ENCODE measurements around the gene PCTP.

The PCTP gene

DNA sequence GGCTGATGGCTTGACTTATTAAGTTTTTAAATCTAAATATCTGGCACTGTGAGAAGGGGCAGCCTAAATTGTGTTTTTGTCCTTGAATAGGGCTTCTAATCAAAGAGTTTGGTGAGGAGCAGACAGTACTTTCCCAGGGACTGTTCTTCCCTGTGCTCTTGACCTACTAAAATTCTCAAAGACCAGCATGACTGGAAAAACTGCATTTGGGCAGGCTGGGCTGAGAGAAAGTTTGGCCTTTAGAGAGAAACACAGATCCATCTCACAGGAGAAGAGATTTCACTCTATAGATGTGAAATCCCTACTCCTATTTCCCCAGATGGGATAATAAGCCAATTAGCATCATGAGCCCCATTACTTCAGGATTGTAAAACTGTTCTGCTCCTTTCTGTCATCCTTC, 7.3 kb downstream of the PCTP start:
- no peak for DNase-seq

GRCh38 chr17:55760643-55761355, 9.9 kb downstream of the PCTP start:
- no peak for DNase-seq

DNA sequence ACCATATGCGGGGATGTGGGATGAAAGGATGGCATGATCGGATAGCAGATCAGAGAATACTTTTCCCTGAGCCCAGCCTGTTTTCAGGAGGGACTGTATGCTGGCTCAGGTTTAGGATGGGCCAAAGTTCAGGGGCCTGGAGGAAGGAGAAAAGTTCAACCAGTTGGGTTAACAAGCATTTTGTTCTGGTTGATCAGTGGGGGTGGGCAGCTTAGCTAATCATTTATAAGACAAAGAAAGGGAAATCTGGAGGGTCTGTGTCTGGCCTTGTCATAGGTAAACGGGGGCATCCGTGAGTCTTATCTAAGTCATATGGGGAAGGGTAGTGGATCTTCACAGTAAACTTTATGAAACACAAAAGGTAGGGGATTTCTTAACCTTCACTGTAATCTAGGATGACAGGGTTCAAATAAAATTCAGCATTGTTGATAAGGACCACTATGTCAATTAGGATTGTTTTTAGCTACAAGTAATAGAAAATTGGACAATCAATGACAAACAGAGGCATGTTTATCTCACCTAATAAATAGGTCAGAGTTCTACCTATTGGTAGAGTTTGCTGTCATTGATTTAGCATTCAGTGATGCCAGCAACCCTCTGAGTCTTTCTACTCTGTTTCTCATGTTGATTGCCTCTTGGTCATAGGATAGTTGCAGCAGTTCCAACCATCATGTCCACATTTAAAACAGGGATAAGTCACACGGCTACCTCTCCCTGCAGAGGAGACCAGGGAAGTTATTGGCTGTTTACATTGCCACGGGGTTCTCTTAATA, 11.4 kb downstream of the PCTP start:
- no peak for DNase-seq

- peak; percentile 65 for DNase-seq
These were observed 13.0 kb downstream of the PCTP start for GRCh38 chr17:55763856-55764255.

DNA sequence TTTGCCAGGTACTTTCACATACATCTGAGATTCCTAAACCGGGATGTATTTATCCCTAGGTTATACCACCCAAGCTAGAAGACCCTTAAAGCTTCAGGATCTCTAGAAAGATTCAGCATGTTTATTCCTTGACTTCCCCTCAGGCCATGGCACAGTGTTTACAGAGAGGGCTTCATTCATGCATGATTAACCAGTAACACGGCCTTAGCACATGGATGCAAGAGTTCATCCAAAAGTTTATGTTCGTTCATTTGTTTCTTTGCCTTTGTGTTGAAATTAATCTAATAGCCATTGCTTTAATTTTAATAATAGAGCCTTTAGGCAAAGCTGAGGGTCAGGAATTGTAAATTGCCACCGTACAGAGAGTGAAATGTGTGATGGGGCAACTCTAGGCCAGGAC, 13.8 kb downstream of the PCTP start:
- DNase-seq: no peak

- DNase-seq: no peak
These were observed 14.6 kb downstream of the PCTP start for GRCh38 chr17:55765472-55765871.

DNA sequence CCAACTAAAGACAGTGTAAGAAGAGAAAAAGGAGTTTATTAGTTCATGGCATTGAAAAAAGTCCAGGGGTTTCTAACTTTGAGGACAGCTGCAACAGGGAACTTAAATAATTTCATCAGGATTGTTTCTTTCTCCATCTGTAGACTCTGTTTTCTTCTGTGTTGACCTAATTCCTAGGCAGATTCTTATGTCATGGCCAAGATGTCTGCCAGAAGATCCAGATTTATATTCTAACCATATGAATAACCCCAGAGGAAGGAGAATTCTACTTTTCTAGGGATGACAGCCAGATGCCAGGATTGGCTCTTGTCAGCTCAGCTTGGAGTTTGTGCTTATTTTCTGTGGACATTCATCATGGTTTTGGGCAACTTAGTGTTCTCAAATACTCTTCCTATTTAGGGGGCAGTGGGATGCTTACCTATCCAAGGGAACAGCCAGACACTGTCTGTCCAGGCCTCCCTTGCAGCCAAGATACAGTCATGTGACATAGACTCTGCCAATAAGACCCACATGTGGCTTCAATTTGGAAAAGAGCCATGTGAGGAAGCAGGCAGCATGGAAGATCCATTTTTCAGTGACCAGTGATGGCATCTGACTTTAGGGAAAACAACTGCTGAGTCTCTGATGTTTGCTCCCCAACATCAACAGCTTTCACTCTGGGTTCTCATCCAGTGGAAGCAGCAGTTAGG, 18.2 kb downstream of the PCTP start:
- no peak for DNase-seq

DNA sequence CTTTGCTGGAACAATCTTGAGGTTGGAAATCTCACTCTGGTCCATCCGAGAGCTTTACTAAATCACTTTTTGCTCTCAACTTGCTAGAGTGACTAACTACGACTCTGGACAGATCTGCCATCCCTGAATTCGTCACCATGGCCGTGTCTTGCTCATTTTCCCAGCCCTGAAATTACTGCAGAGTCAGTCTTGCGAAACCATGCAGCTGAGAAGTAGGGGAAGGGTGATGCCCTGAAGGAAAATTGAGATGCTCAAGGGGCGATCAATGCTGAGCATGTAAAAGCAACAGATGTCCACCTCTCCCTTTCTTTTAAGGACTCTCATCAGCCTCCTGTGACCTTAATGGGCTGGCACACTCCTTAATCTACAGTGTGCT, 18.8 kb downstream of the PCTP start:
- DNase-seq: peak; percentile 66

DNA sequence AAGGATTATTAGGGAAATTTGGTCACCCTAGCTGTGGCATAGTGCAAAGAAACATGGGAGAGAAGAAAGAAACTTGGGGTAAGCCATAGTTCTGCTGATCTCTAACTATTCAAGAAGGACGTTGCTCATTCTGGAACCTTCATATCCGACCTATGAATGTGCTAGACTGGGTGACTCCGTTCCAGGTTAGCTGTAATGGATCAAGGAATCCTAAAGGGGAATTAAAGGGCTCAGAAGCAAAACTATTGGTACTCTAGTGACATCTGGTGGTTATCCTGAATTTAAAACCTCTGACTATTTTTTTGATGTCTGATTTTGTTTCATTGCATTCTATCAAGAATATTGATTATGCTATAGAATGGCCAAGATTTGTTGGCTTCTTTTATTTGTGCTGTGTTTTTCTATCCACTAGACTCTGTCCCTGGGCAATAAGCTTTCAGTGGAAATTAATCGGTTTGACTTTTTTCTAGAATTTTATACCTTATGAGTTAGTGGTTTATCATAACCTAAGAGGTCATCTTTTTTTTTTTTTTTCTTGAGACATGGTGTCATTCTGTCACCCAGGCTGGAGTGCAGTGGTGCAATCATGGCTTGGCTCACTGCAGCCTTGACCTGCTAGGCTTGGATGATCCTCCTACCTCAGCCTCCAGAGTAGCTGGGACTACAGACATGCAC, 19.5 kb downstream of the PCTP start:
- peak; percentile 32 for DNase-seq

DNA sequence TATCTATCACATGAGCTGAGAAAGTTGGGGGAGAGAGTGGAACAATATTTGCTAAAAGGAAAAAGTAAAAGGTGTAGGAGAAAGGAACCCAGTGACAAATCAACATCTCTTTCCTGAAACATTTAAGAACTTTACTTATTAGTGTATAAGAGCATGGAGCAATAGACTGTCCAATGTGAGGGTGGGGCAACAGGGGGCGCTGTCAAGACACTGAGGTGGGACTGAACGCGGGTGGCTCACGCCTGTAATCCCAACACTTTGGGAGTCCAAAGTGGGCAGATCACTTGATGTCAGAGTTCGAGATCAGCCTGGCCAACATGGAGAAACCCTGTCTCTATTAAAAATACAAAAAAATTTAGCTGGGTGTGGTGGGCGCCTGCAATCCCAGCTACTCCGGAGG, 21.2 kb downstream of the PCTP start:
- DNase-seq: no peak

DNA sequence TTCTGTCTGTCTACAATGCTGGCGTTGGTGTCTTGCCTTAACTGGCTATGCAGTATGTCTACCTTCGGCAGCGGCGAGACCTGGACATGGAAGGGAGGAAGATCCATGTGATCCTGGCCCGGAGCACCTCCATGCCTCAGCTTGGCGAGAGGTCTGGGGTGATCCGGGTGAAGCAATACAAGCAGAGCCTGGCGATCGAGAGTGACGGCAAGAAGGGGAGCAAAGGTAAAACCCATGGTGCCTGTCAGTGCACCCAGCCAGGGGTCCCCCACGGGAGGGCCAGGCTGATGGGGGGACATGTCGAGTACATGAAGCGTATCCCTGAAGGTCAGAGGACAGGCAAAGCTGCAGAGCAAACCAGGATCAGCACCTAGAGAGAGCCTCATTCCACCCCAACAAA, 22.8 kb downstream of the PCTP start:
- no peak for DNase-seq

DNA sequence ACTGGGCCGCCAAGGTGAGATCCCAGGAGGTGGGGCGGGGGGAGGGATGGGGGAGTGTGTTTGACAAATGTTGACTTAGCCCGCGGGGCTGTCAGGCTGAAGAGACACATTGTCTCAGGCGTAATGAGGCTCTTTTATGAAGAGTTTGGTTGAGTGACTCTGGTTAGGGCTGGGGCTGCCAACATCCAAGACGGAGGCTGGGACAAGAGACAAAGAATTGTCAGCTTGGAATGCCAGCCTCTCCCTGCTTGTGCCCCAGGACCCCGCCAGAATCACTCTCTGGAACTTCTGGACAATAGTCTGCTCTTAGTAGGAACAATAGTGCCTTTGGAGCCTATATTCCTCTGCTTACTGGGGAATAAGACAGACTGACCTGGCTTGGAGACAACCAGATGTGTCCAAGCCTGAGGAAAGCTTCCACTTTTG, 24.0 kb downstream of the PCTP start:
- no peak for DNase-seq

DNA sequence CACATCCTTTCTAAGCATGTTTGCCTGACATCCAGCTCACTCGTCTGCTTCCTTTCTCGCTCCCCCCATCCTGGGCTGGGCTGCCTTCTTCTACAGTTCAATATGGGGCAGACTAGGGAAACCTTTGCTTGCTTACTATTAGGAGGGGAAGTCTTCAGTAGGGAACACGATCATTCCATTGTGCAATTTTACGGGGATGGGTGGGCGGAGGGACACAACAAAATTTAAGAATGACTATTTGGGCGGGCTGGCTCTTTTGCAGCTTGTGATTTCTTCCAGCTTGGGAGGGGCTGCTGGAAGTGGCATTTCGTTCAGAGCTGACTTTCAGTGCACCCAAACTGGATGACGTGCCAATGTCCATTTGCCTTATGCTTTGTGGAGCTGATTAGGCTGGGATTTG, 25.4 kb downstream of the PCTP start:
- peak; percentile 21 for DNase-seq

DNA sequence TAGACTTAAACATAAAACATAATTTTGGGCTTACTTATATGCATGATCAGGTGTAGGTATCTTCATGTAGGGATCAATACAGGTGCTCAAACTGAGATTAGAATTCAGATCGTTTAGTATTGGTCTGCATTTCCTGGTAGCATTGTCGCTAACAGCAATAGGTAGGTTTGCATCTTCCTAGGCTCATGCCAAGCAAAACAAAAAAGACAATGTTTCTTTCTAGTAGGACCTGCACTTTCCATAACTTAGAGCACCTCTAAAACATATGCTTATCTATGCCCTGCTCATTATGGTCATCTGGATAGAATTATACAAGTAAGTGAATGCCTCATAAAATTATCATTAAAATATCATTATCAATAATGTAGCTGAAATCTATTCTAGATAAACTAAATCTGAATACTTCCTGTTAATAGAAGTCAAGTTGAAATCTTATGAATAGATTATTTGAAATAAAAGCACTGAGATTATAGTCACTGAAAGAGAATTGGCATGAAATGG, 26.7 kb downstream of the PCTP start:
- DNase-seq: no peak

DNA sequence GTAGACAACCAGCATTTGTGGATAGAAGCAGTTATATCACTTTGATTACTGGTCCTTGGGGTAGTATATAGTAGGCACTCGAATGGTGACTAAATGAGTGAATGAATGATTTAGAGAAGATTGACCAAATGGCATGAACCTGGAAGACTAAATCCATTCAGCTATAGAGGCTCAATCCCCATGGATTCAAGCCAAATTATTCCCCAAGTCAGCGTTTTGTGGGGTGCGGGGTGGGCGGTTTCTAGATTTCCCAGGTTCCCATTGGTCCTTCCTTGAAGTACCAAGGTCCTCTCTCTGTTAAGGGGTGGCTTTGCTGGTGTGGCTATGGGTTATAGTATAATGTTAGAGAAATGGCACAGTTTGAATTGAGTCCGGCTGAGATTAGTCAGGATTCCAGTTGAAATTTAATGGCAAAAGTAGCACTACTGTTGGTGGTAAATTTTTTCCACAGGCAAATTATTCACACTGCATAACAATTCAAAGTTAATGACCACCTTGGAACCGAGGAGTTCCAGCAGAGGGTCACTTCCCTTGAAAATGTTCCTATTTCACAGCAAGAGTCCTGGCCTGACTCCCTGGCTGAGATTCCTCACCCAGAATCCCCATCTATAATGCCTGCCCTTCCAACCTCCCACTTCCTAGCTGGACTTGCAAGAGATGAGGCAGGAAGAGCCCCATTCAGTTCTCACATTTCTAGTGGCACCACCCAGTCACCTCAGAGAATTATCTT, 27.7 kb downstream of the PCTP start:
- no peak for DNase-seq

DNA sequence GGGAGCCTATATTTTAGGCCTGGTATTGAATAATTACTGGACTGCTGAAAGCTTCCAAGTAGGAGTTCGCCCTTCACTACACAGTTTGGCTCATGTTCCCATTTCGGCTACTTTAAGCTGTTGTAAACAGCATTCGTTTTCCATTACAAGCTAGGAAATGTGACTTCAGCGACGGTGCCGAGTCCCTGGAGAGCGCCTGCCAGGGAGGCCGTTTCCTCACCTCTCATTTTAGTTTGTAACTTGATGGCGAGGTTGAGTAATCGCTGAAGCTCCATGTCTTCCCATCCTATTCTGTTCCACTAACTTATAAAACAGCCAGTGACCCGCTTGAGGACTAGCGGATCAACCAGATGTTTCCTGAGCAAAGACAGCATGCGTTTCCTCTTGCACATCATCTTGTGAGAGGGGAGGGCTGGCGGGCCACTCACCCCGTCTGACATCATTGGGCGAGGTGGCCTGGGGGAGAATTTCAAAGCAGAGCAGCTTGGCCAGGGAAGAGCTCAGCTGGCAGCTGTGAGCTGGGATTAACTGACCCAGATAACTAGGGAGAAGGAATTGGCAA, 32.9 kb downstream of the PCTP start:
- DNase-seq: no peak

DNA sequence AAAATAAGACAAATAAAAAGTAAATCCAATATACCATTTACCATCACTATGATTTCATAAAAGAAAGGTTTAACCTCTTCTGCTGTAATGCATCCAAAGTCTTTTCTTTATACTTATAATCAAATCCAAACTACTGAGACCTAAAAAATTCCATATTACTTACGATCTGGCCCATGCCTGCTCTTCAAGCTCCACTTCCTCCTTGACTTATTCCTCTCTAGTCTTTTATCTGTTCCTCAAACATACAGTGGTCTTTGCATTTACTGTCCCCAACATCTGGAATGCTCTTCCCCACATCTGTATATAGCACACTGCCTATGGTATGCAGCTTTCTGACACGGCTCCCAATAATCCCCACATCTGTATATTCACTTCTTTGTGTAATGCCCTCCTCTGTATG, 33.8 kb downstream of the PCTP start:
- no peak for DNase-seq

DNA sequence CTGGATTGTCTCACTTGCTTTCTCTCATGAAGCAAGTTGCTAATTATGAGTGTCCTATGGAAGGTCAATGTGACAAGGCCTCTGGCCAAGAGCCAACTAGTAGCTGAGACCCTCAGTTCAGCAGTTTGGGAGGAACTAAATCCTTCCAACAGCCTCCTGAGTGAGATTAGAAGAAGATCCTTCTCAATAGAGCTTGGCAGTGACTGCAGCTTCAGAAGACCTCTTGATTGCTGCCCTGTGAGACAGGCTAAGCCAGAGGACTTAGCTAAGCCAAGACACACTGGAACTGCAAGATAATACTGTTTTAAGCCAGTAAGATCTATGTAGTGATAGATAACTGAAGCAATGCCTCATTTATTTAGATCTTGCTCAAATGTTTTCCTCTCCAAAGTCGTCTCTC, 34.3 kb downstream of the PCTP start:
- no peak for DNase-seq

GRCh38 chr17:55793272-55793671, 42.4 kb downstream of the PCTP start:
- no peak for DNase-seq

- no peak for DNase-seq
These were observed 44.1 kb downstream of the PCTP start for GRCh38 chr17:55794725-55795482.

- no peak for DNase-seq
These were observed 56.1 kb downstream of the PCTP start for GRCh38 chr17:55806745-55807495.

Data from inflammatory macrophage treated with lipopolysaccharide for 4 hours (primary cell).